Neuronal stem cell (in vitro differentiated cells): ENCODE measurements around the gene ACBD6.

Experiments
- DNase-seq: peaks from one replicate; pipeline ENCODE4 v3.0.0-alpha.2; 2013; ENCODE audit warnings: low spot score
- H2AFZ ChIP-seq: one replicate; pipeline ENCODE4 v1.6.1; 2013; ENCODE audit warnings: mild to moderate bottlenecking, low read length, inconsistent platforms
- H2AK5ac ChIP-seq: 2 replicates; pipeline ENCODE4 v1.6.1; 2013; ENCODE audit warnings: low read depth, mild to moderate bottlenecking, inconsistent platforms, low read length, moderate library complexity, mixed read lengths
- H2BK120ac ChIP-seq: 2 replicates; pipeline ENCODE4 v1.6.1; 2013; ENCODE audit warnings: low read depth, mild to moderate bottlenecking, inconsistent platforms, low read length, moderate library complexity, mixed read lengths
- H2BK12ac ChIP-seq: one replicate; pipeline ENCODE4 v1.6.1; 2013; ENCODE audit warnings: low read length, inconsistent platforms
- H2BK15ac ChIP-seq: 2 replicates; pipeline ENCODE4 v1.6.1; 2013; ENCODE audit warnings: mild to moderate bottlenecking, low read length, inconsistent platforms, mixed read lengths
- H2BK5ac ChIP-seq: one replicate; pipeline ENCODE4 v1.6.1; 2013; ENCODE audit warnings: inconsistent platforms, mild to moderate bottlenecking, low read length, moderate library complexity
- H3K14ac ChIP-seq: one replicate; pipeline ENCODE4 v1.6.1; 2013; ENCODE audit warnings: low read length, inconsistent platforms
- H3K18ac ChIP-seq: 2 replicates; pipeline ENCODE4 v1.6.1; 2013; ENCODE audit warnings: low read length, inconsistent platforms
- H3K23ac ChIP-seq: 2 replicates; pipeline ENCODE4 v1.6.1; 2013; ENCODE audit warnings: low read depth, mild to moderate bottlenecking, mixed read lengths, low read length, inconsistent platforms; ENCODE audit not compliant: poor library complexity
- H3K27ac ChIP-seq: replicated peaks from 3 replicates; pipeline ENCODE4 v1.5.1; 2013; ENCODE audit warnings: low read length, inconsistent platforms
- H3K27me3 ChIP-seq, 3 experiments: 2 replicates each; pipeline ENCODE4 v1.6.1; 2013; ENCODE audit warnings: low read length in 3 of 3, mild to moderate bottlenecking in 2 of 3, inconsistent platforms in 1 of 3, low read depth in 1 of 3, mixed read lengths in 1 of 3, moderate library complexity in 1 of 3; ENCODE audit not compliant: control insufficient read depth in 3 of 3, insufficient read depth in 3 of 3
- H3K36me3 ChIP-seq, 2 donors: replicated peaks in 1 of 2; 2 replicates each; pipeline ENCODE4 v1.6.1; 2013; ENCODE audit warnings: low read length in 2 of 2; ENCODE audit not compliant: control insufficient read depth in 2 of 2, insufficient read depth in 2 of 2
- H3K4ac ChIP-seq: 2 replicates; pipeline ENCODE4 v1.6.1; 2013; ENCODE audit warnings: inconsistent platforms, mild to moderate bottlenecking, low read length, moderate library complexity
- H3K4me1 ChIP-seq, 2 donors: 1 replicate in 1 of 2; 2 replicates in 1 of 2; pipeline ENCODE4 v1.6.1; 2013; ENCODE audit warnings: low read length in 2 of 2, low read depth in 1 of 2; ENCODE audit not compliant: control insufficient read depth in 2 of 2, insufficient read depth in 1 of 2
- H3K4me2 ChIP-seq: one replicate; pipeline ENCODE4 v1.6.1; 2013; ENCODE audit warnings: mild to moderate bottlenecking, low read length, inconsistent platforms; ENCODE audit not compliant: insufficient read depth, poor library complexity, severe bottlenecking
- H3K4me3 ChIP-seq, 2 donors: 2 replicates each; pipeline ENCODE4 v1.5.1; 2013; ENCODE audit warnings: low read length in 2 of 2, mild to moderate bottlenecking in 2 of 2, inconsistent platforms in 1 of 2, moderate library complexity in 1 of 2
- H3K79me1 ChIP-seq: one replicate; pipeline ENCODE4 v1.6.1; 2013; ENCODE audit warnings: low read depth, mild to moderate bottlenecking, inconsistent platforms, low read length, moderate library complexity
- H3K9ac ChIP-seq: one replicate; pipeline ENCODE4 v1.6.1; 2013; ENCODE audit warnings: mild to moderate bottlenecking, low read depth, low read length, inconsistent platforms; ENCODE audit not compliant: poor library complexity
- H3K9me3 ChIP-seq, 2 donors: replicated peaks in 1 of 2; 2 replicates each; pipeline versions ENCODE3 to v1.6.1; 2013; ENCODE audit warnings: low read length in 2 of 2, mild to moderate bottlenecking in 2 of 2, inconsistent platforms in 1 of 2, low read depth in 1 of 2, mixed read lengths in 1 of 2, moderate library complexity in 1 of 2; ENCODE audit not compliant: control insufficient read depth in 2 of 2, insufficient read depth in 1 of 2
- H4K8ac ChIP-seq: one replicate; pipeline ENCODE4 v1.6.1; 2013; ENCODE audit warnings: low read depth, mild to moderate bottlenecking, inconsistent platforms, low read length, moderate library complexity
- H4K91ac ChIP-seq: one replicate; pipeline ENCODE4 v1.6.1; 2013; ENCODE audit warnings: low read length, low read depth, mild to moderate bottlenecking, inconsistent platforms; ENCODE audit not compliant: poor library complexity
- WGBS, 2 donors: extraction: QIAGEN DNeasy Blood & Tissue Kit; methylation state at CpG; one replicate each; pipeline ENCODE4 v1.1.7; 2013; ENCODE audit warnings: missing lambda C conversion rate in 2 of 2, mixed read lengths in 1 of 2; ENCODE audit not compliant: insufficient read length in 2 of 2, insufficient replicate concordance in 1 of 2; ENCODE audit errors: extremely low coverage in 2 of 2; 5-methylcytosine and 5-hydroxymethylcytosine counted together

Gene ACBD6

GRCh38 chr1:180286417-180286816 is 216.0 kb downstream of the ACBD6 start:
- Histone ChIP-seq H3K14ac (no peak overlapping the region), H4K8ac (no peak overlapping the region), H3K27ac (no peak overlapping the region), H2AK5ac (no peak overlapping the region), H2BK12ac (no peak overlapping the region), H3K23ac (no peak overlapping the region), H3K18ac (no peak overlapping the region), H3K9me3 (no peaks in the 10 kb centered on the region), H3K4ac (no peak overlapping the region), H3K79me1 (no peaks in the 10 kb centered on the region), H3K9ac (no peak overlapping the region), H2AFZ (no peak overlapping the region), H2BK5ac (no peak overlapping the region), H3K4me3 (no peak overlapping the region), H3K36me3 (peaks cover 0 to 47% of the 10 kb centered on the region in 2 donors), H3K4me1 (no peaks in the 10 kb centered on the region), H4K91ac (no peak overlapping the region), H2BK15ac (no peak overlapping the region), H3K4me2 (no peak overlapping the region), H2BK120ac (no peak overlapping the region), H3K27me3 (no peaks in the 10 kb centered on the region)
- DNase-seq = no peak

- Histone ChIP-seq H3K36me3 (peaks cover 0 to 71% of the 10 kb centered on the region in 2 donors), H4K8ac (no peak overlapping the region), H2AK5ac (no peak overlapping the region), H3K4me1 (peaks cover 0 to 8% of the 10 kb centered on the region in 2 donors), H3K23ac (no peak overlapping the region), H2BK5ac (no peak overlapping the region), H2BK12ac (no peak overlapping the region), H3K9ac (no peak overlapping the region), H3K27ac (no peak overlapping the region), H3K14ac (no peak overlapping the region), H2AFZ (no peak overlapping the region), H3K4ac (no peak overlapping the region), H4K91ac (no peak overlapping the region), H3K9me3 (no peaks in the 10 kb centered on the region), H3K79me1 (no peaks in the 10 kb centered on the region), H2BK15ac (no peak overlapping the region), H3K4me2 (no peak overlapping the region), H3K27me3 (no peaks in the 10 kb centered on the region), H2BK120ac (no peak overlapping the region), H3K18ac (no peak overlapping the region), H3K4me3 (no peak overlapping the region)
- WGBS, 2 donors = no CpG with 5 or more reads among the region's 4 CpGs
- DNase-seq = no peak
These were observed 219.3 kb downstream of the ACBD6 start for GRCh38 chr1:180283098-180283497.

GRCh38 chr1:180282401-180283044 is 219.9 kb downstream of the ACBD6 start:
- Histone ChIP-seq H3K9ac (no peak overlapping the region), H3K36me3 (peaks cover 0 to 69% of the 10 kb centered on the region in 2 donors), H3K79me1 (no peaks in the 10 kb centered on the region), H3K27ac (no peak overlapping the region), H2AK5ac (no peak overlapping the region), H3K14ac (no peak overlapping the region), H3K4ac (no peak overlapping the region), H2BK5ac (no peak overlapping the region), H3K9me3 (no peaks in the 10 kb centered on the region), H3K18ac (no peak overlapping the region), H2BK120ac (no peak overlapping the region), H3K27me3 (no peaks in the 10 kb centered on the region), H4K8ac (no peak overlapping the region), H3K4me3 (no peak overlapping the region), H2AFZ (no peak overlapping the region), H2BK12ac (no peak overlapping the region), H2BK15ac (no peak overlapping the region), H3K23ac (no peak overlapping the region), H3K4me2 (no peak overlapping the region), H3K4me1 (peaks cover 0 to 8% of the 10 kb centered on the region in 2 donors), H4K91ac (no peak overlapping the region)
- no CpG with 5 or more reads among the region's 5 CpGs for WGBS, 2 donors
- no peak for DNase-seq

GRCh38 chr1:180281490-180281889 is 220.9 kb downstream of the ACBD6 start:
- Histone ChIP-seq H3K9me3 (no peaks in the 10 kb centered on the region), H3K4me2 (no peak overlapping the region), H3K23ac (no peak overlapping the region), H2AFZ (no peak overlapping the region), H3K36me3 (peaks cover 0 to 64% of the 10 kb centered on the region in 2 donors), H3K4ac (no peak overlapping the region), H2AK5ac (no peak overlapping the region), H3K4me1 (peaks cover 0 to 8% of the 10 kb centered on the region in 2 donors), H3K79me1 (no peaks in the 10 kb centered on the region), H4K91ac (no peak overlapping the region), H2BK15ac (no peak overlapping the region), H2BK12ac (no peak overlapping the region), H2BK120ac (no peak overlapping the region), H3K27ac (no peak overlapping the region), H3K18ac (no peak overlapping the region), H2BK5ac (no peak overlapping the region), H3K27me3 (no peaks in the 10 kb centered on the region), H4K8ac (no peak overlapping the region), H3K9ac (no peak overlapping the region), H3K4me3 (no peak overlapping the region), H3K14ac (no peak overlapping the region)
- no CpG with 5 or more reads among the region's 1 CpG for WGBS, 2 donors
- no peak for DNase-seq
